HG03159 (cell line): ENCODE data around the gene ZNRF1.
"Not testable (repeated sequence)": the region's sequence is repeated elsewhere in the genome, so short reads cannot be mapped to it uniquely, and the experiment has no call there.

Source experiments
- ATAC-seq: cut with Tn5 transposase; IDR thresholded peaks from one replicate; pipeline ENCODE4 v1.9.1; 2021; ENCODE audit warnings: mild to moderate bottlenecking, moderate library complexity; ENCODE audit not compliant: unreplicated experiment

The ZNRF1 gene

GRCh38 chr16:75111514-75111940, 112.7 kb downstream of the ZNRF1 start:
- no peak for ATAC-seq

- no peak for ATAC-seq
Observed at GRCh38 chr16:75111961-75112733, 113.3 kb downstream of the ZNRF1 start.

- no peak for ATAC-seq
Observed at GRCh38 chr16:75112734-75113491, 114.1 kb downstream of the ZNRF1 start.

- ATAC-seq, result no peak
Observed at GRCh38 chr16:75113541-75114121, 114.8 kb downstream of the ZNRF1 start.

- no peak for ATAC-seq
Observed at GRCh38 chr16:75114179-75114945, 115.5 kb downstream of the ZNRF1 start.

- no peak for ATAC-seq
Observed at GRCh38 chr16:75114946-75115825, 116.4 kb downstream of the ZNRF1 start.

- ATAC-seq, result no peak
Observed at GRCh38 chr16:75116081-75116910, 117.5 kb downstream of the ZNRF1 start, which contains the start of gene LDHD. TSS of gene LDHD (minus strand) at chr16:75116780. CDS start at chr16:75116720, 60 bp downstream.

- ATAC-seq, result no peak
Observed at GRCh38 chr16:75116911-75117245, 118.1 kb downstream of the ZNRF1 start.

- no peak for ATAC-seq
Observed at GRCh38 chr16:75118943-75119539, 120.2 kb downstream of the ZNRF1 start.

- ATAC-seq, result no peak
Observed at GRCh38 chr16:75120253-75120652, 121.4 kb downstream of the ZNRF1 start.

- ATAC-seq, result no peak
Observed at GRCh38 chr16:75121949-75122568, 123.2 kb downstream of the ZNRF1 start.

GRCh38 chr16:75122609-75123008, 123.8 kb downstream of the ZNRF1 start:
- ATAC-seq, result no peak

GRCh38 chr16:75127713-75128415, 129.0 kb downstream of the ZNRF1 start:
- ATAC-seq, result no peak

GRCh38 chr16:75129421-75130149, 130.8 kb downstream of the ZNRF1 start:
- not testable (repeated sequence) for ATAC-seq

GRCh38 chr16:75130150-75130771, 131.4 kb downstream of the ZNRF1 start:
- no peak for ATAC-seq

- no peak for ATAC-seq
Observed at GRCh38 chr16:75131081-75131480, 132.3 kb downstream of the ZNRF1 start.

GRCh38 chr16:75138233-75138632, 139.4 kb downstream of the ZNRF1 start:
- ATAC-seq, result no peak
